ENCODE measurements around the gene DYNLT2.
A peak's percentile ranks its signal among the peaks of the same experiment; 100 is the strongest.

The DYNLT2 gene

GRCh38 chr6:169799474-169799926 lies 48.1 kb upstream of the DYNLT2 start:
- no peak overlapping the region for H3K18ac ChIP-seq (ENCODE audit: low read length)
- H3K4ac ChIP-seq (ENCODE audit: low read length) = no peak overlapping the region
- no peak overlapping the region for H3K14ac ChIP-seq (ENCODE audit: low read length)
- no peak overlapping the region for H4K8ac ChIP-seq (ENCODE audit: low read depth, low read length)
- no peak overlapping the region for H2BK15ac ChIP-seq (ENCODE audit: low read length)
- DNase-seq (ENCODE audit: low spot score) = no peak
- no CpG with 5 or more reads among the region's 7 CpGs for WGBS, 2 donors (ENCODE audit: extremely low coverage in 2 of 2, insufficient read length in 2 of 2, insufficient replicate concordance in 1 of 2)
- H3K9ac ChIP-seq (ENCODE audit: low read depth, low read length, poor library complexity) = no peak overlapping the region
- no peak overlapping the region for H4K91ac ChIP-seq (ENCODE audit: low read depth, low read length, poor library complexity)
- no peaks in the 10 kb centered on the region for H3K27me3 ChIP-seq (ENCODE audit: control insufficient read depth in 3 of 3, insufficient read depth in 3 of 3, low read depth in 1 of 3, low read length in 3 of 3)
- no peak overlapping the region for H3K23ac ChIP-seq (ENCODE audit: low read depth, low read length, poor library complexity)
- no peaks in the 10 kb centered on the region for H3K36me3 ChIP-seq (replicated peaks in 1 of 2; ENCODE audit: control insufficient read depth in 2 of 2, insufficient read depth in 2 of 2, low read length in 2 of 2)
- H3K4me2 ChIP-seq (ENCODE audit: insufficient read depth, low read length, poor library complexity, severe bottlenecking) = no peak overlapping the region
- peaks cover 11 to 22% of the 10 kb centered on the region in 2 donors for H3K4me1 ChIP-seq (ENCODE audit: control insufficient read depth in 2 of 2, insufficient read depth in 1 of 2, low read depth in 1 of 2, low read length in 2 of 2)
- no peak overlapping the region for H3K27ac ChIP-seq (replicated peaks; ENCODE audit: low read length)
- no peaks in the 10 kb centered on the region for H3K9me3 ChIP-seq (replicated peaks in 1 of 2; ENCODE audit: control insufficient read depth in 2 of 2, insufficient read depth in 1 of 2, low read depth in 1 of 2, low read length in 2 of 2)
- no peak overlapping the region for H2AK5ac ChIP-seq (ENCODE audit: low read depth, low read length)
- no peak overlapping the region for H2BK12ac ChIP-seq (ENCODE audit: low read length)
- H2AFZ ChIP-seq (ENCODE audit: low read length) = no peak overlapping the region
- no peak overlapping the region for H2BK5ac ChIP-seq (ENCODE audit: low read length)
- H3K79me1 ChIP-seq (ENCODE audit: low read depth, low read length) = no peaks in the 10 kb centered on the region
- no peak overlapping the region for H2BK120ac ChIP-seq (ENCODE audit: low read depth, low read length)
- no peak overlapping the region for H3K4me3 ChIP-seq (ENCODE audit: low read length in 2 of 2)

GRCh38 chr6:169798764-169799473 lies 47.5 kb upstream of the DYNLT2 start:
- H3K27me3 ChIP-seq (ENCODE audit: control insufficient read depth in 3 of 3, insufficient read depth in 3 of 3, low read depth in 1 of 3, low read length in 3 of 3) = no peaks in the 10 kb centered on the region
- H3K4me1 ChIP-seq (ENCODE audit: control insufficient read depth in 2 of 2, insufficient read depth in 1 of 2, low read depth in 1 of 2, low read length in 2 of 2) = peaks cover 11 to 22% of the 10 kb centered on the region in 2 donors
- H3K36me3 ChIP-seq (replicated peaks in 1 of 2; ENCODE audit: control insufficient read depth in 2 of 2, insufficient read depth in 2 of 2, low read length in 2 of 2) = no peaks in the 10 kb centered on the region
- no peak overlapping the region for H3K4ac ChIP-seq (ENCODE audit: low read length)
- H4K91ac ChIP-seq (ENCODE audit: low read depth, low read length, poor library complexity) = no peak overlapping the region
- no peak overlapping the region for H2BK120ac ChIP-seq (ENCODE audit: low read depth, low read length)
- H3K23ac ChIP-seq (ENCODE audit: low read depth, low read length, poor library complexity) = no peak overlapping the region
- no peaks in the 10 kb centered on the region for H3K79me1 ChIP-seq (ENCODE audit: low read depth, low read length)
- H2AK5ac ChIP-seq (ENCODE audit: low read depth, low read length) = no peak overlapping the region
- no peak overlapping the region for H2BK5ac ChIP-seq (ENCODE audit: low read length)
- DNase-seq (ENCODE audit: low spot score) = no peak
- no peak overlapping the region for H2AFZ ChIP-seq (ENCODE audit: low read length)
- no peak overlapping the region for H3K9ac ChIP-seq (ENCODE audit: low read depth, low read length, poor library complexity)
- no peak overlapping the region for H4K8ac ChIP-seq (ENCODE audit: low read depth, low read length)
- no peak overlapping the region for H3K4me2 ChIP-seq (ENCODE audit: insufficient read depth, low read length, poor library complexity, severe bottlenecking)
- no peak overlapping the region for H3K14ac ChIP-seq (ENCODE audit: low read length)
- no peak overlapping the region for H3K27ac ChIP-seq (replicated peaks; ENCODE audit: low read length)
- no peaks in the 10 kb centered on the region for H3K9me3 ChIP-seq (replicated peaks in 1 of 2; ENCODE audit: control insufficient read depth in 2 of 2, insufficient read depth in 1 of 2, low read depth in 1 of 2, low read length in 2 of 2)
- no peak overlapping the region for H2BK12ac ChIP-seq (ENCODE audit: low read length)
- no peak overlapping the region for H2BK15ac ChIP-seq (ENCODE audit: low read length)
- no peak overlapping the region for H3K4me3 ChIP-seq (ENCODE audit: low read length in 2 of 2)
- WGBS, 2 donors (ENCODE audit: extremely low coverage in 2 of 2, insufficient read length in 2 of 2, insufficient replicate concordance in 1 of 2) = no CpG with 5 or more reads among the region's 10 CpGs
- H3K18ac ChIP-seq (ENCODE audit: low read length) = no peak overlapping the region

GRCh38 chr6:169795196-169795595 lies 43.8 kb upstream of the DYNLT2 start:
- no peak overlapping the region for H4K8ac ChIP-seq (ENCODE audit: low read depth, low read length)
- no peak for DNase-seq (ENCODE audit: low spot score)
- no peak overlapping the region for H2AK5ac ChIP-seq (ENCODE audit: low read depth, low read length)
- H3K27me3 ChIP-seq (ENCODE audit: control insufficient read depth in 3 of 3, insufficient read depth in 3 of 3, low read depth in 1 of 3, low read length in 3 of 3) = no peaks in the 10 kb centered on the region
- no peaks in the 10 kb centered on the region for H3K36me3 ChIP-seq (replicated peaks in 1 of 2; ENCODE audit: control insufficient read depth in 2 of 2, insufficient read depth in 2 of 2, low read length in 2 of 2)
- WGBS, 2 donors (ENCODE audit: extremely low coverage in 2 of 2, insufficient read length in 2 of 2, insufficient replicate concordance in 1 of 2) = no CpG with 5 or more reads among the region's 2 CpGs
- H3K14ac ChIP-seq (ENCODE audit: low read length) = no peak overlapping the region
- no peak overlapping the region for H2BK120ac ChIP-seq (ENCODE audit: low read depth, low read length)
- no peak overlapping the region for H4K91ac ChIP-seq (ENCODE audit: low read depth, low read length, poor library complexity)
- no peak overlapping the region for H2BK12ac ChIP-seq (ENCODE audit: low read length)
- H2BK15ac ChIP-seq (ENCODE audit: low read length) = no peak overlapping the region
- no peak overlapping the region for H3K23ac ChIP-seq (ENCODE audit: low read depth, low read length, poor library complexity)
- no peak overlapping the region for H2AFZ ChIP-seq (ENCODE audit: low read length)
- no peak overlapping the region for H3K4me2 ChIP-seq (ENCODE audit: insufficient read depth, low read length, poor library complexity, severe bottlenecking)
- H3K27ac ChIP-seq (replicated peaks; ENCODE audit: low read length) = no peak overlapping the region
- H3K18ac ChIP-seq (ENCODE audit: low read length) = no peak overlapping the region
- no peak overlapping the region for H2BK5ac ChIP-seq (ENCODE audit: low read length)
- H3K9ac ChIP-seq (ENCODE audit: low read depth, low read length, poor library complexity) = no peak overlapping the region
- no peak overlapping the region for H3K4ac ChIP-seq (ENCODE audit: low read length)
- no peaks in the 10 kb centered on the region for H3K79me1 ChIP-seq (ENCODE audit: low read depth, low read length)
- H3K4me3 ChIP-seq (ENCODE audit: low read length in 2 of 2) = no peak overlapping the region
- H3K9me3 ChIP-seq (replicated peaks in 1 of 2; ENCODE audit: control insufficient read depth in 2 of 2, insufficient read depth in 1 of 2, low read depth in 1 of 2, low read length in 2 of 2) = no peaks in the 10 kb centered on the region
- H3K4me1 ChIP-seq (ENCODE audit: control insufficient read depth in 2 of 2, insufficient read depth in 1 of 2, low read depth in 1 of 2, low read length in 2 of 2) = peaks cover 0 to 5% of the 10 kb centered on the region in 2 donors

GRCh38 chr6:169794317-169795055 lies 43.1 kb upstream of the DYNLT2 start:
- Histone ChIP-seq H3K4ac (ENCODE audit: low read length) (no peak overlapping the region), H4K8ac (ENCODE audit: low read depth, low read length) (no peak overlapping the region), H3K36me3 (replicated peaks in 1 of 2; ENCODE audit: control insufficient read depth in 2 of 2, insufficient read depth in 2 of 2, low read length in 2 of 2) (no peaks in the 10 kb centered on the region), H3K9me3 (replicated peaks in 1 of 2; ENCODE audit: control insufficient read depth in 2 of 2, insufficient read depth in 1 of 2, low read depth in 1 of 2, low read length in 2 of 2) (no peaks in the 10 kb centered on the region), H3K4me1 (ENCODE audit: control insufficient read depth in 2 of 2, insufficient read depth in 1 of 2, low read depth in 1 of 2, low read length in 2 of 2) (peaks cover 0 to 2% of the 10 kb centered on the region in 2 donors), H3K23ac (ENCODE audit: low read depth, low read length, poor library complexity) (no peak overlapping the region), H3K79me1 (ENCODE audit: low read depth, low read length) (no peaks in the 10 kb centered on the region), H3K14ac (ENCODE audit: low read length) (peak overlapping the region; percentile 89), H3K27me3 (ENCODE audit: control insufficient read depth in 3 of 3, insufficient read depth in 3 of 3, low read depth in 1 of 3, low read length in 3 of 3) (no peaks in the 10 kb centered on the region), H3K9ac (ENCODE audit: low read depth, low read length, poor library complexity) (peak overlapping the region; percentile 47), H2BK12ac (ENCODE audit: low read length) (no peak overlapping the region), H2BK120ac (ENCODE audit: low read depth, low read length) (no peak overlapping the region), H4K91ac (ENCODE audit: low read depth, low read length, poor library complexity) (peak overlapping the region; percentile 76), H2BK5ac (ENCODE audit: low read length) (no peak overlapping the region), H2AK5ac (ENCODE audit: low read depth, low read length) (peak overlapping the region; percentile 64), H3K27ac (replicated peaks; ENCODE audit: low read length) (no peak overlapping the region), H2AFZ (ENCODE audit: low read length) (no peak overlapping the region), H3K18ac (ENCODE audit: low read length) (peak overlapping the region; percentile 35), H3K4me2 (ENCODE audit: insufficient read depth, low read length, poor library complexity, severe bottlenecking) (no peak overlapping the region), H2BK15ac (ENCODE audit: low read length) (no peak overlapping the region), H3K4me3 (ENCODE audit: low read length in 2 of 2) (no peak overlapping the region)
- WGBS, 2 donors (ENCODE audit: extremely low coverage in 2 of 2, insufficient read length in 2 of 2, insufficient replicate concordance in 1 of 2) = no CpG with 5 or more reads among the region's 13 CpGs
- no peak for DNase-seq (ENCODE audit: low spot score)

Measured in neuronal stem cell (in vitro differentiated cells).